H7 (cell line): ENCODE data around the gene LANCL2. TPM values are rescaled to one million over a fixed set of nuclear protein-coding genes. Genes with fewer than 3 reads are reported as not detected.
"Not testable (repeated sequence)": the region's sequence is repeated elsewhere in the genome, so short reads cannot be mapped to it uniquely, and the experiment has no call there.

ENCODE experiments used
- DNase-seq: peaks from one replicate; pipeline ENCODE4 v3.0.0; 2012
- H3K27me3 ChIP-seq: 2 replicates; pipeline ENCODE4 v1.6.0; 2011; ENCODE audit warnings: mild to moderate bottlenecking, low read length; ENCODE audit not compliant: control insufficient read depth, insufficient read depth
- H3K36me3 ChIP-seq: replicated peaks from 2 replicates; pipeline ENCODE4 v1.5.1; 2011; ENCODE audit warnings: low read length; ENCODE audit not compliant: control insufficient read depth, insufficient read depth
- H3K4me3 ChIP-seq: 2 replicates; pipeline ENCODE4 v1.5.1; 2011; ENCODE audit warnings: low read depth, mild to moderate bottlenecking, control low read depth, low read length, moderate library complexity; ENCODE audit not compliant: insufficient read depth
- total RNA-seq: library from RNA; depleted of rRNA; stranded (reverse); fragments of >200 nt; shearing (Covaris generic); gene quantifications from 2 replicates; pipeline ENCODE4 v1.2.3, GENCODE V29; 2014

The LANCL2 gene
- total RNA-seq, 1 experiment from 2014 or later: 10.7 TPM

- DNase-seq: no peak
- H3K36me3 ChIP-seq: peaks cover 2% of the 10 kb centered on the region
- H3K4me3 ChIP-seq: no peak overlapping the region
- H3K27me3 ChIP-seq: no peaks in the 10 kb centered on the region
Observed at GRCh38 chr7:55405856-55406541, 40.9 kb downstream of the LANCL2 start.

GRCh38 chr7:55409482-55410225, 44.5 kb downstream of the LANCL2 start:
- Histone ChIP-seq H3K4me3 (no peak overlapping the region), H3K27me3 (no peaks in the 10 kb centered on the region), H3K36me3 (no peaks in the 10 kb centered on the region; the same call in none of the 2 replicates)
- no peak for DNase-seq

GRCh38 chr7:55410667-55411239, 45.6 kb downstream of the LANCL2 start:
- H3K27me3 ChIP-seq: no peaks in the 10 kb centered on the region
- H3K36me3 ChIP-seq: no peaks in the 10 kb centered on the region; the same call in 1 of the 2 replicates
- DNase-seq: no peak
- no peak overlapping the region for H3K4me3 ChIP-seq

- DNase-seq: no peak
- Histone ChIP-seq H3K4me3 (no peak overlapping the region), H3K27me3 (no peaks in the 10 kb centered on the region), H3K36me3 (no peaks in the 10 kb centered on the region)
Observed at GRCh38 chr7:55411844-55412243, 46.7 kb downstream of the LANCL2 start.

GRCh38 chr7:55413442-55413841, 48.3 kb downstream of the LANCL2 start:
- H3K4me3 ChIP-seq: no peak overlapping the region
- no peaks in the 10 kb centered on the region for H3K27me3 ChIP-seq
- no peak for DNase-seq

GRCh38 chr7:55415173-55415778, 50.1 kb downstream of the LANCL2 start:
- H3K4me3 ChIP-seq: no peak overlapping the region
- H3K27me3 ChIP-seq: no peaks in the 10 kb centered on the region
- DNase-seq: peak; percentile 83
- H3K36me3 ChIP-seq: no peaks in the 10 kb centered on the region

More at GRCh38 chr7:55413442-55413841, 48.3 kb downstream of the LANCL2 start:
- no peaks in the 10 kb centered on the region for H3K36me3 ChIP-seq

GRCh38 chr7:55417456-55417855, 52.3 kb downstream of the LANCL2 start:
- H3K27me3 ChIP-seq, DNase-seq, H3K4me3 ChIP-seq, H3K36me3 ChIP-seq: not testable (repeated sequence)

GRCh38 chr7:55420530-55420929, 55.4 kb downstream of the LANCL2 start:
- H3K4me3 ChIP-seq: no peak overlapping the region
- no peaks in the 10 kb centered on the region for H3K27me3 ChIP-seq
- H3K36me3 ChIP-seq: no peaks in the 10 kb centered on the region
- no peak for DNase-seq

- Histone ChIP-seq H3K27me3 (no peaks in the 10 kb centered on the region), H3K4me3 (no peak overlapping the region), H3K36me3 (no peaks in the 10 kb centered on the region)
- DNase-seq: peak; percentile 48
Observed at GRCh38 chr7:55423277-55423711, 58.2 kb downstream of the LANCL2 start.

GRCh38 chr7:55423891-55424290, 58.8 kb downstream of the LANCL2 start:
- no peak for DNase-seq
- Histone ChIP-seq H3K27me3 (no peaks in the 10 kb centered on the region), H3K4me3 (no peak overlapping the region), H3K36me3 (no peaks in the 10 kb centered on the region)

GRCh38 chr7:55425141-55425752, 60.1 kb downstream of the LANCL2 start:
- DNase-seq: no peak
- H3K4me3 ChIP-seq: no peak overlapping the region
- no peaks in the 10 kb centered on the region for H3K36me3 ChIP-seq
- no peaks in the 10 kb centered on the region for H3K27me3 ChIP-seq

GRCh38 chr7:55426676-55427075, 61.5 kb downstream of the LANCL2 start:
- DNase-seq: peak; percentile 61

GRCh38 chr7:55427342-55427741, 62.2 kb downstream of the LANCL2 start:
- no peak for DNase-seq
- Histone ChIP-seq H3K36me3 (no peaks in the 10 kb centered on the region), H3K27me3 (no peaks in the 10 kb centered on the region), H3K4me3 (no peak overlapping the region)

More at GRCh38 chr7:55426676-55427075, 61.5 kb downstream of the LANCL2 start:
- H3K27me3 ChIP-seq: no peaks in the 10 kb centered on the region
- no peaks in the 10 kb centered on the region for H3K36me3 ChIP-seq
- no peak overlapping the region for H3K4me3 ChIP-seq

- Histone ChIP-seq H3K36me3 (no peaks in the 10 kb centered on the region), H3K27me3 (no peaks in the 10 kb centered on the region), H3K4me3 (no peak overlapping the region)
- DNase-seq: peak; percentile 50
Observed at GRCh38 chr7:55427800-55428199, 62.7 kb downstream of the LANCL2 start.
